HepG2 (cell line): ENCODE data around the gene RSRC2. TPM values are rescaled to one million over a fixed set of nuclear protein-coding genes. Genes with fewer than 3 reads are reported as not detected.

ENCODE experiments used
- ATAC-seq: fragments of 200-7000 bp; cut with Tn5 transposase; 3 replicates; pipeline ENCODE4 v1.9.1; 2020; ENCODE audit warnings: mild to moderate bottlenecking, moderate library complexity
- BruUV-seq: library from RNA; stranded (reverse); fragments of 400-500 nt; replicated peaks from 2 replicates; lab custom pipeline; 2021; lab: Mats Ljungman, UMichigan
- CTCF ChIA-PET: fragments of 300-600 bp; formaldehyde crosslinking; extraction: SDS; loops from one replicate; lab custom pipeline; 2021; ENCODE audit warnings: low total read pairs, inconsistent platforms, low intra/inter-chr PET ratio; lab: Yijun Ruan, JAX
- POLR2A ChIA-PET: fragments of 350-600 bp; sonication (Branson Sonifier 250); formaldehyde crosslinking; loops from one replicate; lab custom pipeline; 2020; ENCODE audit warnings: antibody characterized with exemption, inconsistent platforms; lab: Yijun Ruan, JAX
- DNase-seq: peaks from one replicate; pipeline ENCODE4 v3.0.0-alpha.2; 2015; ENCODE audit warnings: low spot score
- FAIRE-seq: peaks from 3 replicates; lab custom pipeline; 2011; peaks lifted over from hg19 to GRCh38; lab: Jason Lieb, UNC
- H2AFZ ChIP-seq: one replicate; pipeline ENCODE4 v1.6.1; 2011; ENCODE audit warnings: low read length, inconsistent platforms
- H3K27ac ChIP-seq: fragments of 300-600 bp; 3 replicates; pipeline ENCODE4 v1.8.0; 2011; ENCODE audit warnings: mixed run types, mild to moderate bottlenecking, mixed read lengths, low read length, inconsistent platforms; ENCODE audit not compliant: insufficient read depth; ENCODE audit errors: extremely low read length
- H3K27me3 ChIP-seq, 2 experiments: fragments of 200-600 bp in 1 of 2; 2 replicates in 1 of 2; 3 replicates in 1 of 2; pipeline versions ENCODE4 v1.6.0 to v1.8.0; 2011; ENCODE audit warnings: low read length in 2 of 2, mild to moderate bottlenecking in 2 of 2, moderate library complexity in 2 of 2, inconsistent platforms in 1 of 2; ENCODE audit not compliant: insufficient read depth in 2 of 2, control insufficient read depth in 1 of 2
- H3K36me3 ChIP-seq, 2 experiments: fragments of 200-600 bp in 1 of 2; replicated peaks in 1 of 2; 2 replicates in 1 of 2; 3 replicates in 1 of 2; pipeline versions ENCODE4 v1.5.1 to v1.8.0; 2011; ENCODE audit warnings: low read length in 2 of 2, inconsistent platforms in 1 of 2; ENCODE audit not compliant: insufficient read depth in 2 of 2, control insufficient read depth in 1 of 2
- H3K4me1 ChIP-seq: 2 replicates; pipeline ENCODE4 v1.5.1; 2012; ENCODE audit warnings: low read length, inconsistent platforms; ENCODE audit not compliant: insufficient read depth
- H3K4me2 ChIP-seq: 2 replicates; pipeline ENCODE4 v1.6.0; 2011; ENCODE audit warnings: low read depth, low read length, inconsistent platforms
- H3K4me3 ChIP-seq, 3 experiments: fragments of 200-600 bp in 1 of 3; sonication (generic), shearing (Covaris generic) in 1 of 3; replicated peaks in 1 of 3; 2 replicates each; pipeline ENCODE4 v1.5.1; 2011 to 2016; ENCODE audit warnings: low read length in 3 of 3, inconsistent platforms in 2 of 3, low read depth in 2 of 3, mild to moderate bottlenecking in 2 of 3, control low read depth in 1 of 3, mixed read lengths in 1 of 3; ENCODE audit not compliant: insufficient read depth in 1 of 3
- H3K79me2 ChIP-seq: one replicate; pipeline ENCODE4 v1.6.1; 2011; ENCODE audit warnings: low read length, inconsistent platforms; ENCODE audit not compliant: insufficient read depth
- H3K9ac ChIP-seq: 2 replicates; pipeline ENCODE4 v1.6.0; 2011; ENCODE audit warnings: mild to moderate bottlenecking, low read depth, low read length, inconsistent platforms; ENCODE audit not compliant: insufficient read depth
- H3K9me3 ChIP-seq: 2 replicates; pipeline ENCODE4 v1.5.1; 2012; ENCODE audit warnings: mild to moderate bottlenecking, low read length
- H4K20me1 ChIP-seq: 2 replicates; pipeline ENCODE4 v1.6.0; 2011; ENCODE audit warnings: inconsistent platforms, mild to moderate bottlenecking, low read length, moderate library complexity; ENCODE audit not compliant: insufficient read depth
- ARID5B ChIP-seq: IDR thresholded peaks from 2 replicates; pipeline ENCODE4 v1.4.0; 2020; ENCODE audit warnings: mild to moderate bottlenecking, missing genetic modification reagents
- HES4 ChIP-seq: sonication (generic); formaldehyde crosslinking; IDR thresholded peaks from 2 replicates; pipeline ENCODE4 v1.9.0; 2021; ENCODE audit warnings: mild to moderate bottlenecking, missing genetic modification reagents, borderline replicate concordance
- KAT7 ChIP-seq: IDR thresholded peaks from 2 replicates; pipeline ENCODE4 v1.6.1; 2018; ENCODE audit warnings: borderline replicate concordance, missing compliant biosample characterization
- LBX2 ChIP-seq: sonication (generic); formaldehyde crosslinking; IDR thresholded peaks from 2 replicates; pipeline ENCODE4 v1.5.0; 2020; ENCODE audit warnings: missing genetic modification reagents, mild to moderate bottlenecking, borderline replicate concordance
- SOX13 ChIP-seq, 3 experiments: fragments of 450-650 bp in 1 of 3; sonication (generic) in 1 of 3; formaldehyde crosslinking in 1 of 3; IDR thresholded peaks in 2 of 3; conservative IDR thresholded peaks in 1 of 3; 2 replicates each; pipeline versions ENCODE4 v1.5.0 to v1.6.1; 2016 to 2020; ENCODE audit warnings: antibody characterized with exemption in 1 of 3, mild to moderate bottlenecking in 1 of 3, missing compliant biosample characterization in 1 of 3, missing genetic modification reagents in 1 of 3, moderate library complexity in 1 of 3
- SOX5 ChIP-seq: IDR thresholded peaks from 2 replicates; pipeline ENCODE4 v1.6.1; 2016; ENCODE audit warnings: borderline replicate concordance
- SOX6 ChIP-seq, 2 experiments: fragments of 450-650 bp in 1 of 2; sonication (generic) in 1 of 2; formaldehyde crosslinking in 1 of 2; IDR thresholded peaks; 2 replicates each; pipeline versions ENCODE4 v1.4.0 to v1.6.1; 2017 to 2020; ENCODE audit warnings: antibody characterized with exemption in 1 of 2, mild to moderate bottlenecking in 1 of 2, missing genetic modification reagents in 1 of 2
- THAP8 ChIP-seq: sonication (generic); formaldehyde crosslinking; IDR thresholded peaks from 2 replicates; pipeline ENCODE4 v1.5.1; 2020; ENCODE audit warnings: missing genetic modification reagents, mild to moderate bottlenecking, borderline replicate concordance
- ZBTB21 ChIP-seq: sonication (generic); formaldehyde crosslinking; IDR thresholded peaks from 2 replicates; pipeline ENCODE4 v1.4.0; 2020; ENCODE audit warnings: missing genetic modification reagents
- ZNF136 ChIP-seq: sonication (generic); formaldehyde crosslinking; IDR thresholded peaks from 2 replicates; pipeline ENCODE4 v1.8.1; 2022; ENCODE audit warnings: low read depth, mild to moderate bottlenecking, moderate library complexity, missing genetic modification reagents
- WGBS: methylation state at CpG from one replicate; pipeline ENCODE4 v1.1.6; 2017; ENCODE audit warnings: low lambda C conversion rate; 5-methylcytosine and 5-hydroxymethylcytosine counted together
- in situ Hi-C: cut with HindIII; loops from 2 replicates; pipeline ENCODE4 v1.10.0; 2017; ENCODE audit warnings: low pct_unique_long_range_greater_than_20kb; ENCODE audit not compliant: extremely low pct_ligation_motif_present
- intact Hi-C: fragments of 100-400 bp; cut with micrococcal nuclease; formaldehyde crosslinking; loops from one replicate; pipeline ENCODE4 v1.10.0; 2022; ENCODE audit not compliant: unreplicated experiment
- polyA plus RNA-seq, 8 experiments: library from polyadenylated mRNA; depleted of rRNA in 3 of 8; stranded (reverse) in 7 of 8; unstranded in 1 of 8; fragments of >200 nt; fragmentation: Illumina TruSeq in 4 of 8; extraction: Trizol in 4 of 8; gene quantifications; 2 replicates each; pipeline versions ENCODE4 v1.2.1 to v1.2.3, GENCODE V29; 2011 to 2016; ENCODE audit warnings: low read depth in 4 of 8, missing spikeins in 1 of 8, mixed read lengths in 1 of 8; ENCODE audit not compliant: insufficient read depth in 1 of 8
- total RNA-seq, 5 experiments: library from RNA; depleted of rRNA; stranded (reverse); fragments of >200 nt; fragmentation: Illumina TruSeq; extraction: Trizol; gene quantifications; 2 replicates each; pipeline ENCODE4 v1.2.3, GENCODE V29; 2016; ENCODE audit warnings: low read depth in 1 of 5

RSRC2 gene
- total and polyA plus RNA-seq, 2 of the 13 experiments (the other 11 are each of a cell fraction or from before 2014, with no cell fraction given), result 31.4 to 77.8 TPM

- intact Hi-C loops (no loop called here), in situ Hi-C loops (no loop called here)
- no TSS peak for BruUV-seq
- WGBS, result 58% methylated on average over 2 of the region's 2 CpGs
- Histone ChIP-seq H4K20me1 (no peaks in the 10 kb centered on the region), H2AFZ (no peak overlapping the region), H3K4me1 (peaks cover 51% of the 10 kb centered on the region), H3K4me2 (no peak overlapping the region), H3K27me3 (no peaks in the 10 kb centered on the region), H3K36me3 (no peaks in the 10 kb centered on the region), H3K9ac (no peak overlapping the region), H3K9me3 (no peaks in the 10 kb centered on the region), H3K4me3 (no peak overlapping the region), H3K27ac (no peak overlapping the region), H3K79me2 (no peaks in the 10 kb centered on the region)
- no peak for DNase-seq
- POLR2A ChIA-PET, result interaction anchor here (0.6 kb wide), 1 partner anchor 34 kb away, joined by 3 read pairs; no protein-coding TSS in a partner anchor
- no peak for ATAC-seq
- CTCF ChIA-PET, result no interaction called here
- no peak for FAIRE-seq
- TF ChIP-seq THAP8 (CRISPR knock-in tag), result no peak
These were observed 69.1 kb downstream of the RSRC2 start for GRCh38 chr12:122457627-122458026.

- H4K20me1 ChIP-seq, result no peaks in the 10 kb centered on the region
- TF ChIP-seq SOX13 (IDR thresholded peaks at IDR 0.05) (peak; percentile 64; the same call in 1 of the 2 replicates), SOX13 (CRISPR knock-in tag; conservative IDR thresholded peaks at IDR 0.05 in 1 of 2, IDR thresholded peaks at IDR 0.05 in 1 of 2) (peak in 1 of 2 experiments; percentile 94; a peak in 2 of 4 replicates), SOX6 (IDR thresholded peaks at IDR 0.05) (no peak), SOX6 (CRISPR knock-in tag; IDR thresholded peaks at IDR 0.05) (peak; percentile 86), KAT7 (CRISPR knock-in tag) (no peak), SOX5 (CRISPR knock-in tag) (peak; percentile 79), ZBTB21 (CRISPR knock-in tag) (no peak), HES4 (CRISPR knock-in tag) (no peak), LBX2 (no peak), ARID5B (CRISPR knock-in tag) (no peak; the same call in 1 of the 2 replicates), ZNF136 (CRISPR knock-in tag) (no peak)
These were observed 72.0 kb downstream of the RSRC2 start for GRCh38 chr12:122454739-122455138.

More at GRCh38 chr12:122454739-122455138, 72.0 kb downstream of the RSRC2 start:
- Histone ChIP-seq H3K79me2 (no peaks in the 10 kb centered on the region), H3K27ac (peak overlapping the region; percentile 49), H3K4me3 (peak overlapping the region in 2 of 3 experiments; percentile 33 to 50; a peak in 3 of 6 replicates), H3K27me3 (no peaks in the 10 kb centered on the region), H3K9me3 (no peaks in the 10 kb centered on the region), H3K4me2 (peak overlapping the region; percentile 82), H3K36me3 (no peaks in the 10 kb centered on the region), H2AFZ (peak overlapping the region; percentile 76), H3K9ac (peak overlapping the region; percentile 61), H3K4me1 (peaks cover 41% of the 10 kb centered on the region)
- DNase-seq (peak; percentile 86), ATAC-seq (peak; percentile 54), FAIRE-seq (peak; percentile 66)
- ChIA-PET CTCF (no interaction called here), POLR2A (interaction anchor here (1.1 to 2.1 kb wide), 4 partner anchors 17 to 55 kb away, joined by 3 to 15 read pairs (median 6); partner anchors contain the start of gene CLIP1)
- intact Hi-C loops, result no loop called here
- BruUV-seq, result no TSS peak
- 11% methylated on average over 6 of the region's 6 CpGs for WGBS
- in situ Hi-C loops, result no loop called here
